Measurements from ENCODE around the gene SLC39A8.
"Not testable (repeated sequence)": the region's sequence is repeated elsewhere in the genome, so short reads cannot be mapped to it uniquely, and the experiment has no call there.

SLC39A8 gene

GRCh38 chr4:102250341-102250740, 94.9 kb downstream of the SLC39A8 start:
- Histone ChIP-seq H3K27ac (ENCODE audit: insufficient read depth, low read length, poor library complexity, severe bottlenecking) (no peak overlapping the region), H3K4me3 (ENCODE audit: insufficient read depth, low read depth, low read length, poor library complexity, severe bottlenecking) (no peak overlapping the region), H3K4me1 (ENCODE audit: control insufficient read depth, insufficient read depth, low read length, poor library complexity, severe bottlenecking) (no peaks in the 10 kb centered on the region), H3K36me3 (ENCODE audit: control insufficient read depth, insufficient read depth, low read length) (no peaks in the 10 kb centered on the region), H3K27me3 (replicated peaks; ENCODE audit: control insufficient read depth, insufficient read depth, low read length, poor library complexity, severe bottlenecking) (no peaks in the 10 kb centered on the region), H3K9me3 (ENCODE audit: control insufficient read depth, low read length) (no peaks in the 10 kb centered on the region)
- DNase-seq = no peak

- no peaks in the 10 kb centered on the region for H3K36me3 ChIP-seq (ENCODE audit: control insufficient read depth, insufficient read depth, low read length)
- H3K27me3 ChIP-seq (replicated peaks; ENCODE audit: control insufficient read depth, insufficient read depth, low read length, poor library complexity, severe bottlenecking) = no peaks in the 10 kb centered on the region
- no peaks in the 10 kb centered on the region for H3K4me1 ChIP-seq (ENCODE audit: control insufficient read depth, insufficient read depth, low read length, poor library complexity, severe bottlenecking)
- DNase-seq = no peak
- no peak overlapping the region for H3K4me3 ChIP-seq (ENCODE audit: insufficient read depth, low read depth, low read length, poor library complexity, severe bottlenecking)
- no peaks in the 10 kb centered on the region for H3K9me3 ChIP-seq (ENCODE audit: control insufficient read depth, low read length)
- no peak overlapping the region for H3K27ac ChIP-seq (ENCODE audit: insufficient read depth, low read length, poor library complexity, severe bottlenecking)
These were observed 98.2 kb downstream of the SLC39A8 start for GRCh38 chr4:102247041-102247440.

GRCh38 chr4:102246416-102246815, 98.9 kb downstream of the SLC39A8 start:
- no peaks in the 10 kb centered on the region for H3K36me3 ChIP-seq (ENCODE audit: control insufficient read depth, insufficient read depth, low read length)
- no peaks in the 10 kb centered on the region for H3K9me3 ChIP-seq (ENCODE audit: control insufficient read depth, low read length)
- H3K4me3 ChIP-seq (ENCODE audit: insufficient read depth, low read depth, low read length, poor library complexity, severe bottlenecking) = no peak overlapping the region
- no peaks in the 10 kb centered on the region for H3K27me3 ChIP-seq (replicated peaks; ENCODE audit: control insufficient read depth, insufficient read depth, low read length, poor library complexity, severe bottlenecking)
- no peak overlapping the region for H3K27ac ChIP-seq (ENCODE audit: insufficient read depth, low read length, poor library complexity, severe bottlenecking)
- DNase-seq = no peak
- H3K4me1 ChIP-seq (ENCODE audit: control insufficient read depth, insufficient read depth, low read length, poor library complexity, severe bottlenecking) = no peaks in the 10 kb centered on the region

- Histone ChIP-seq H3K9me3 (ENCODE audit: control insufficient read depth, low read length) (no peaks in the 10 kb centered on the region), H3K4me1 (ENCODE audit: control insufficient read depth, insufficient read depth, low read length, poor library complexity, severe bottlenecking) (no peaks in the 10 kb centered on the region), H3K4me3 (ENCODE audit: insufficient read depth, low read depth, low read length, poor library complexity, severe bottlenecking) (no peak overlapping the region), H3K27me3 (replicated peaks; ENCODE audit: control insufficient read depth, insufficient read depth, low read length, poor library complexity, severe bottlenecking) (no peaks in the 10 kb centered on the region), H3K36me3 (ENCODE audit: control insufficient read depth, insufficient read depth, low read length) (no peaks in the 10 kb centered on the region), H3K27ac (ENCODE audit: insufficient read depth, low read length, poor library complexity, severe bottlenecking) (no peak overlapping the region)
- no peak for DNase-seq
These were observed 100.3 kb downstream of the SLC39A8 start for GRCh38 chr4:102244878-102245535.

GRCh38 chr4:102243296-102243695, 102.0 kb downstream of the SLC39A8 start:
- H3K27ac ChIP-seq (ENCODE audit: insufficient read depth, low read length, poor library complexity, severe bottlenecking); H3K27me3 ChIP-seq (replicated peaks; ENCODE audit: control insufficient read depth, insufficient read depth, low read length, poor library complexity, severe bottlenecking); H3K36me3 ChIP-seq (ENCODE audit: control insufficient read depth, insufficient read depth, low read length); H3K9me3 ChIP-seq (ENCODE audit: control insufficient read depth, low read length); H3K4me1 ChIP-seq (ENCODE audit: control insufficient read depth, insufficient read depth, low read length, poor library complexity, severe bottlenecking); H3K4me3 ChIP-seq (ENCODE audit: insufficient read depth, low read depth, low read length, poor library complexity, severe bottlenecking); DNase-seq: not testable (repeated sequence)

- Histone ChIP-seq H3K27me3 (replicated peaks; ENCODE audit: control insufficient read depth, insufficient read depth, low read length, poor library complexity, severe bottlenecking) (no peaks in the 10 kb centered on the region), H3K36me3 (ENCODE audit: control insufficient read depth, insufficient read depth, low read length) (no peaks in the 10 kb centered on the region), H3K27ac (ENCODE audit: insufficient read depth, low read length, poor library complexity, severe bottlenecking) (no peak overlapping the region), H3K9me3 (ENCODE audit: control insufficient read depth, low read length) (no peaks in the 10 kb centered on the region), H3K4me3 (ENCODE audit: insufficient read depth, low read depth, low read length, poor library complexity, severe bottlenecking) (no peak overlapping the region), H3K4me1 (ENCODE audit: control insufficient read depth, insufficient read depth, low read length, poor library complexity, severe bottlenecking) (no peaks in the 10 kb centered on the region)
- no peak for DNase-seq
These were observed 110.9 kb downstream of the SLC39A8 start for GRCh38 chr4:102234243-102234838.

GRCh38 chr4:102230194-102230593, 115.1 kb downstream of the SLC39A8 start:
- H3K9me3 ChIP-seq (ENCODE audit: control insufficient read depth, low read length) = no peaks in the 10 kb centered on the region
- H3K4me3 ChIP-seq (ENCODE audit: insufficient read depth, low read depth, low read length, poor library complexity, severe bottlenecking) = no peak overlapping the region
- no peaks in the 10 kb centered on the region for H3K4me1 ChIP-seq (ENCODE audit: control insufficient read depth, insufficient read depth, low read length, poor library complexity, severe bottlenecking)
- DNase-seq = no peak
- H3K27me3 ChIP-seq (replicated peaks; ENCODE audit: control insufficient read depth, insufficient read depth, low read length, poor library complexity, severe bottlenecking) = no peaks in the 10 kb centered on the region
- H3K36me3 ChIP-seq (ENCODE audit: control insufficient read depth, insufficient read depth, low read length) = no peaks in the 10 kb centered on the region
- no peak overlapping the region for H3K27ac ChIP-seq (ENCODE audit: insufficient read depth, low read length, poor library complexity, severe bottlenecking)

- no peaks in the 10 kb centered on the region for H3K27me3 ChIP-seq (replicated peaks; ENCODE audit: control insufficient read depth, insufficient read depth, low read length, poor library complexity, severe bottlenecking)
- no peak overlapping the region for H3K27ac ChIP-seq (ENCODE audit: insufficient read depth, low read length, poor library complexity, severe bottlenecking)
- DNase-seq = no peak
- H3K4me3 ChIP-seq (ENCODE audit: insufficient read depth, low read depth, low read length, poor library complexity, severe bottlenecking) = no peak overlapping the region
- no peaks in the 10 kb centered on the region for H3K4me1 ChIP-seq (ENCODE audit: control insufficient read depth, insufficient read depth, low read length, poor library complexity, severe bottlenecking)
- no peaks in the 10 kb centered on the region for H3K9me3 ChIP-seq (ENCODE audit: control insufficient read depth, low read length)
- no peaks in the 10 kb centered on the region for H3K36me3 ChIP-seq (ENCODE audit: control insufficient read depth, insufficient read depth, low read length)
These were observed 117.9 kb downstream of the SLC39A8 start for GRCh38 chr4:102227388-102227787.

GRCh38 chr4:102223461-102223860, 121.8 kb downstream of the SLC39A8 start:
- no peak overlapping the region for H3K4me3 ChIP-seq (ENCODE audit: insufficient read depth, low read depth, low read length, poor library complexity, severe bottlenecking)
- H3K36me3 ChIP-seq (ENCODE audit: control insufficient read depth, insufficient read depth, low read length) = no peaks in the 10 kb centered on the region
- H3K9me3 ChIP-seq (ENCODE audit: control insufficient read depth, low read length) = no peaks in the 10 kb centered on the region
- H3K4me1 ChIP-seq (ENCODE audit: control insufficient read depth, insufficient read depth, low read length, poor library complexity, severe bottlenecking) = no peaks in the 10 kb centered on the region
- DNase-seq = no peak
- no peaks in the 10 kb centered on the region for H3K27me3 ChIP-seq (replicated peaks; ENCODE audit: control insufficient read depth, insufficient read depth, low read length, poor library complexity, severe bottlenecking)
- no peak overlapping the region for H3K27ac ChIP-seq (ENCODE audit: insufficient read depth, low read length, poor library complexity, severe bottlenecking)

GRCh38 chr4:102222838-102223409, 122.4 kb downstream of the SLC39A8 start:
- no peaks in the 10 kb centered on the region for H3K36me3 ChIP-seq (ENCODE audit: control insufficient read depth, insufficient read depth, low read length)
- no peaks in the 10 kb centered on the region for H3K27me3 ChIP-seq (replicated peaks; ENCODE audit: control insufficient read depth, insufficient read depth, low read length, poor library complexity, severe bottlenecking)
- H3K4me1 ChIP-seq (ENCODE audit: control insufficient read depth, insufficient read depth, low read length, poor library complexity, severe bottlenecking) = no peaks in the 10 kb centered on the region
- no peaks in the 10 kb centered on the region for H3K9me3 ChIP-seq (ENCODE audit: control insufficient read depth, low read length)
- no peak for DNase-seq
- H3K27ac ChIP-seq (ENCODE audit: insufficient read depth, low read length, poor library complexity, severe bottlenecking) = no peak overlapping the region
- H3K4me3 ChIP-seq (ENCODE audit: insufficient read depth, low read depth, low read length, poor library complexity, severe bottlenecking) = no peak overlapping the region

Data from effector memory CD4-positive, alpha-beta T cell (primary cell).